HG02884 (cell line): Measurements from ENCODE around the gene VPS8.

Experiments
- ATAC-seq: cut with Tn5 transposase; IDR thresholded peaks from one replicate; pipeline ENCODE4 v1.9.1; 2021; ENCODE audit warnings: mild to moderate bottlenecking, moderate library complexity; ENCODE audit not compliant: unreplicated experiment

Gene VPS8

GRCh38 chr3:184811999-184812661 lies at the start of gene VPS8:
TSS of gene VPS8 (plus strand) at chr3:184812166. CDS start at chr3:184824633, 12,467 bp downstream.
- peak; percentile 79 for ATAC-seq

- ATAC-seq: no peak
These were observed 47.8 kb upstream of the VPS8 start for GRCh38 chr3:184764191-184764590.

GRCh38 chr3:184765047-184765729 lies 46.8 kb upstream of the VPS8 start:
- no peak for ATAC-seq

GRCh38 chr3:184765730-184766074 lies 46.3 kb upstream of the VPS8 start:
- peak; percentile 48 for ATAC-seq

- no peak for ATAC-seq
These were observed 45.3 kb upstream of the VPS8 start for GRCh38 chr3:184766555-184767261.

- ATAC-seq: no peak
These were observed 44.6 kb upstream of the VPS8 start for GRCh38 chr3:184767377-184767776.

GRCh38 chr3:184769382-184770170 lies 42.4 kb upstream of the VPS8 start:
- no peak for ATAC-seq

GRCh38 chr3:184770541-184770940 lies 41.4 kb upstream of the VPS8 start:
- ATAC-seq: no peak

GRCh38 chr3:184771301-184772127 lies 40.5 kb upstream of the VPS8 start:
- ATAC-seq: no peak

- no peak for ATAC-seq
These were observed 39.2 kb upstream of the VPS8 start for GRCh38 chr3:184772667-184773272.

- ATAC-seq: no peak
These were observed 38.4 kb upstream of the VPS8 start for GRCh38 chr3:184773283-184774186.

GRCh38 chr3:184776916-184777315 lies 35.0 kb upstream of the VPS8 start:
- no peak for ATAC-seq

- ATAC-seq: peak; percentile 73
These were observed 34.2 kb upstream of the VPS8 start for GRCh38 chr3:184777566-184778356.

GRCh38 chr3:184778426-184779332 lies 33.3 kb upstream of the VPS8 start:
- ATAC-seq: no peak

GRCh38 chr3:184780981-184781515 lies 30.9 kb upstream of the VPS8 start:
- ATAC-seq: no peak

- ATAC-seq: no peak
These were observed 30.2 kb upstream of the VPS8 start for GRCh38 chr3:184781801-184782200.

- ATAC-seq: no peak
These were observed 28.6 kb upstream of the VPS8 start for GRCh38 chr3:184783319-184783718.
